Adrenal gland (tissue), 5 donors: Measurements from ENCODE around the gene IQUB.

Experiments
- POLR2A ChIP-seq, 2 donors: fragments of 450-650 bp; IDR thresholded peaks; one replicate each; pipeline ENCODE4 v1.6.1; 2017; ENCODE audit warnings: antibody characterized with exemption in 2 of 2, mild to moderate bottlenecking in 2 of 2, moderate library complexity in 1 of 2
- TF ChIP-seq, protein P1 (sequence below), 6 experiments: fragments of 450-650 bp in 4 of 6; fragments of 200-600 bp in 2 of 6; sonication (generic) in 1 of 6; IDR thresholded peaks; 1 replicate in 5 of 6; 2 replicates in 1 of 6; pipeline versions ENCODE4 v1.5.1 to v1.8.0; 2016 to 2021; ENCODE audit warnings: antibody characterized with exemption in 6 of 6, mild to moderate bottlenecking in 2 of 6, moderate library complexity in 1 of 6
- donor health status: DM: no; HTN: no; CAD: no.

DNA sequence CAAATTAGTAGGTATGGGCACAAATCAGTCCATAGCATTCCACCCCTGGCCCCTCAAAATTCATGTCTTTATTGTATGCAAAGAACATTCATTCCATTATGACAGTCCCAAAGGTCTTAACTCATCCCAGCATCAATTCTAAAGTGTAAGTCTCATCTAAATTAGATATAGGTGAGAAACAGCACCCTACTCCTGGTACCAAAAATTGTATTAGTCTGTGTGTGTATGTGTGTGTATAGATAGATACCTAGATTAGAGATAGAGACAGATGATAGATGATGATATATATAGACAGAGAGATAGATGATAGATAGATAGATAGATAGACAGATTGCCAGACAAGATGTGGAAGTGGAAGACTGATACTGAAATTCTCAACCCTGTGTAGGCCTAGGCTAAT lies 109.9 kb downstream of the IQUB start:
- TF ChIP-seq, protein P1, sequence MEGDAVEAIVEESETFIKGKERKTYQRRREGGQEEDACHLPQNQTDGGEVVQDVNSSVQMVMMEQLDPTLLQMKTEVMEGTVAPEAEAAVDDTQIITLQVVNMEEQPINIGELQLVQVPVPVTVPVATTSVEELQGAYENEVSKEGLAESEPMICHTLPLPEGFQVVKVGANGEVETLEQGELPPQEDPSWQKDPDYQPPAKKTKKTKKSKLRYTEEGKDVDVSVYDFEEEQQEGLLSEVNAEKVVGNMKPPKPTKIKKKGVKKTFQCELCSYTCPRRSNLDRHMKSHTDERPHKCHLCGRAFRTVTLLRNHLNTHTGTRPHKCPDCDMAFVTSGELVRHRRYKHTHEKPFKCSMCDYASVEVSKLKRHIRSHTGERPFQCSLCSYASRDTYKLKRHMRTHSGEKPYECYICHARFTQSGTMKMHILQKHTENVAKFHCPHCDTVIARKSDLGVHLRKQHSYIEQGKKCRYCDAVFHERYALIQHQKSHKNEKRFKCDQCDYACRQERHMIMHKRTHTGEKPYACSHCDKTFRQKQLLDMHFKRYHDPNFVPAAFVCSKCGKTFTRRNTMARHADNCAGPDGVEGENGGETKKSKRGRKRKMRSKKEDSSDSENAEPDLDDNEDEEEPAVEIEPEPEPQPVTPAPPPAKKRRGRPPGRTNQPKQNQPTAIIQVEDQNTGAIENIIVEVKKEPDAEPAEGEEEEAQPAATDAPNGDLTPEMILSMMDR (IDR thresholded peaks at IDR 0.05): no peak
- TF ChIP-seq POLR2A (IDR thresholded peaks at IDR 0.05): no peak
